PFSK-1 (cell line): ENCODE data around the gene CCDC14.

Source experiments
- FOXP2 ChIP-seq: optimal IDR thresholded peaks from 2 replicates; pipeline ENCODE3; 2011; ENCODE audit warnings: borderline replicate concordance, control low read depth, inconsistent platforms; ENCODE audit not compliant: insufficient read depth; ENCODE audit errors: extremely low read length, extremely low read depth
- POLR2AphosphoS5 ChIP-seq: IDR thresholded peaks from 2 replicates; pipeline ENCODE4 v1.6.1; 2012; ENCODE audit warnings: low read depth, mild to moderate bottlenecking, control low read depth, low read length, moderate library complexity
- SIN3A ChIP-seq: IDR thresholded peaks from 2 replicates; pipeline ENCODE4 v1.6.1; 2012; ENCODE audit warnings: mild to moderate bottlenecking, low read length, moderate library complexity, borderline replicate concordance; ENCODE audit not compliant: insufficient read depth
- TAF1 ChIP-seq: IDR thresholded peaks from 2 replicates; pipeline ENCODE4 v1.6.1; 2012; ENCODE audit warnings: low read length, control low read depth, borderline replicate concordance; ENCODE audit not compliant: insufficient read depth
- TF ChIP-seq, protein P1 (sequence below), 2 experiments: IDR thresholded peaks; 2 replicates each; pipeline versions ENCODE4 v1.6.1 to v1.8.0; 2011 to 2012; ENCODE audit warnings: low read depth in 2 of 2, low read length in 2 of 2, control low read depth in 1 of 2, inconsistent platforms in 1 of 2, mild to moderate bottlenecking in 1 of 2, moderate library complexity in 1 of 2; ENCODE audit not compliant: insufficient read depth in 1 of 2

The CCDC14 gene

DNA sequence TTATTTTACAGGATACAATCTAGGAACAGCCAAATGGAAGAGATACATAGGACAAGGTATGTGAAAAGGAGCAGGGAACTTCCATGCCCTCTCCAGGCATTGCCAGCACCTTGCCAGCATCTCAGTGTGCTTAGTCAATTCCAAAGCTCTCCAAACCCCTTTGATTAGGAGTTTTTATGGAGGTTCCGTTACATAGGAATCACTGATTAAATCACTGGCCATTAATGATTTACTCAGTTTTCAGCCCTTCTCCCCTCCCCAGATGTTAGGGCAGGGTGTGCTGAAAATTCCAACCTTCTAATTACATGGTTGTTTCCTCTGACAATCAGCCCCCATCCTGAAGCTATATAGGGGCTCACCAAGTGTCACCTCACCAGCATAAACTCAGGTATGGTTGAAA, 88.4 kb downstream of the CCDC14 start:
- TF ChIP-seq TAF1, result no peak
- TF ChIP-seq, protein P1, sequence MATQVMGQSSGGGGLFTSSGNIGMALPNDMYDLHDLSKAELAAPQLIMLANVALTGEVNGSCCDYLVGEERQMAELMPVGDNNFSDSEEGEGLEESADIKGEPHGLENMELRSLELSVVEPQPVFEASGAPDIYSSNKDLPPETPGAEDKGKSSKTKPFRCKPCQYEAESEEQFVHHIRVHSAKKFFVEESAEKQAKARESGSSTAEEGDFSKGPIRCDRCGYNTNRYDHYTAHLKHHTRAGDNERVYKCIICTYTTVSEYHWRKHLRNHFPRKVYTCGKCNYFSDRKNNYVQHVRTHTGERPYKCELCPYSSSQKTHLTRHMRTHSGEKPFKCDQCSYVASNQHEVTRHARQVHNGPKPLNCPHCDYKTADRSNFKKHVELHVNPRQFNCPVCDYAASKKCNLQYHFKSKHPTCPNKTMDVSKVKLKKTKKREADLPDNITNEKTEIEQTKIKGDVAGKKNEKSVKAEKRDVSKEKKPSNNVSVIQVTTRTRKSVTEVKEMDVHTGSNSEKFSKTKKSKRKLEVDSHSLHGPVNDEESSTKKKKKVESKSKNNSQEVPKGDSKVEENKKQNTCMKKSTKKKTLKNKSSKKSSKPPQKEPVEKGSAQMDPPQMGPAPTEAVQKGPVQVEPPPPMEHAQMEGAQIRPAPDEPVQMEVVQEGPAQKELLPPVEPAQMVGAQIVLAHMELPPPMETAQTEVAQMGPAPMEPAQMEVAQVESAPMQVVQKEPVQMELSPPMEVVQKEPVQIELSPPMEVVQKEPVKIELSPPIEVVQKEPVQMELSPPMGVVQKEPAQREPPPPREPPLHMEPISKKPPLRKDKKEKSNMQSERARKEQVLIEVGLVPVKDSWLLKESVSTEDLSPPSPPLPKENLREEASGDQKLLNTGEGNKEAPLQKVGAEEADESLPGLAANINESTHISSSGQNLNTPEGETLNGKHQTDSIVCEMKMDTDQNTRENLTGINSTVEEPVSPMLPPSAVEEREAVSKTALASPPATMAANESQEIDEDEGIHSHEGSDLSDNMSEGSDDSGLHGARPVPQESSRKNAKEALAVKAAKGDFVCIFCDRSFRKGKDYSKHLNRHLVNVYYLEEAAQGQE (IDR thresholded peaks at IDR 0.05; ENCODE audit: insufficient read depth in 1 of 2, low read depth in 2 of 2, low read length in 2 of 2), result no peak
- TF ChIP-seq POLR2AphosphoS5, result no peak
- TF ChIP-seq SIN3A, result no peak
- no peak for TF ChIP-seq FOXP2

DNA sequence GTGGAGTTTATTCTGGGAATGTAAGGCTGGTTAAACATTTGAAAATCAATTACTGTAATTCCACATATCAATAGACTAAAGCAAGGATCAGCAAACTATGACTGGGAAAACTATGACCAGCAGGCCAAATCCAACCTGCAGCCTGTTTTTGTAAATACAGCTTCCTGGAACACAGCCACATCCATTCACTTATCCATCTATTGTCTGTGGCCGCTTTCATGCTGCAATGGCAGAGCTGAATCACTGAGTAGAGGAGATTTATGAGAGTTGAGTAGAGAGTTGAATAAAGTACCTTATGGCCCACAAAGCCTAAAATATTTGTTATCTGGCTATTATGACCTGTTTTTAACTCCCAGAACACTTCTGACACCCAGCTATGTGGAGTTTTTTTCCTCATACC, 89.1 kb downstream of the CCDC14 start:
- no peak for TF ChIP-seq TAF1
- TF ChIP-seq POLR2AphosphoS5, result no peak
- TF ChIP-seq SIN3A, result no peak
- TF ChIP-seq, protein P1 (IDR thresholded peaks at IDR 0.05; ENCODE audit: insufficient read depth in 1 of 2, low read depth in 2 of 2, low read length in 2 of 2), result no peak
- TF ChIP-seq FOXP2, result no peak

DNA sequence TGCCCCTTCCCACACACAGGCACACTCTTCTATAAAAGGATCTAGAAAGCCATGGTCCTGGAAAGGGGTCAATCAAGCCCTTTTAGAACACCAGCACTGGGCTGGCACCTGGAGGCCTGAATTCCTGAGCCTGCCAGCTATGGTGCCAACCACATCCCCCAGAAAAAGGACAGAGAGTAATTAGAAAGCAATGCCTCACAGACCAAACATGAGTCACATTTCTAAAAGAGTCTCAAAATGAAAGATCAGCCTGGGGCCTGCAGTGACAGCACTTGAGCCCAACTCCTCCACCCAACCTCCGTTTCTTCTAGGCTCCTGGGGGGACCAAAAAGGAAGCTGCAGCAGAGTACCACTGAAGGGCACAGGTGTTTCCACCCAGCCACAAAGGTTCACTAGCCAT, 91.0 kb downstream of the CCDC14 start:
- TF ChIP-seq FOXP2, result no peak

DNA sequence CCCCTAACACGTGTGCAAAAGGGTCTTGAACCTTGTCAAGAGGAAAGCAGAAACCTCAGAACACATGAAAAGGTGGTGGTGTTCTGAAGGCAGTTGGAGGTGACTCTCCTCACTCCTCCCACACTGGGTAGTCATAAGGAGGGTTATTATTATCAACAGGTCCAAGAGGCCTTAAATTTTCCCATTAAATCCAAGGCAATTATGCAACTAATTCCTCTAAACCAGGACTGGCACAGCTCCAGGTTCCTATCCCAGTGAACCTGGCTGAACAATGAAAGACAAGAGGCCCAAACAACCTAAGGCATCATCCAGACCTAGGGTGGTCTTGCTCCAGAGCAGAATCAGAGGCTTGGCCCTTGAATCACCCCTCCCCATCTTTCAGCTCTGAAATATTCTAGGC, 91.9 kb downstream of the CCDC14 start:
- no peak for TF ChIP-seq POLR2AphosphoS5
- no peak for TF ChIP-seq SIN3A
- TF ChIP-seq FOXP2, result no peak
- TF ChIP-seq, protein P1 (IDR thresholded peaks at IDR 0.05; ENCODE audit: insufficient read depth in 1 of 2, low read depth in 2 of 2, low read length in 2 of 2), result no peak
- no peak for TF ChIP-seq TAF1

DNA sequence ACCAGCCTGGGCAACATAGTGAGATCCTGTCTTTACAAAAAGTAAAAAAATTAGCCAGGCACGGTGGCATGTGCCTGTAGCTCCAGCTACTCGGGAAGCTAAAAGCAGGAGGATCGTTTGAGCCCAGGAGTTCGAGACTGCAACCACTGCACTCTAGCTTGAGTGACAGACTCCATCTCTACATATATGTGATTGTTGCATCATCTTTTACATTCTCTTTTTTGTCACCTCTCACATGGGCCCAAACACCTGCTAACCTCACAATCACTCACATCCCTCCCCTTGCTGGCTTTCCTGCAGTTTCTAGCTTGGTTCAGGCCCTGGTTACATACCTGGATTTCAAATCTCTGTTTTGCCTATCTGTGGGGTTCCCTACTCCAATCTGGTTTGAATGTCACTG, 96.3 kb downstream of the CCDC14 start:
- TF ChIP-seq POLR2AphosphoS5, result no peak
